Measurements from ENCODE around the gene LMNTD2.

LMNTD2 gene

GRCh38 chr11:550021-550745 lies 10.4 kb downstream of the LMNTD2 start:
- H3K4me3 ChIP-seq (ENCODE audit: severe bottlenecking): no peak overlapping the region
- no peaks in the 10 kb centered on the region for H3K36me3 ChIP-seq (ENCODE audit: low read depth)
- TF ChIP-seq, protein P1, sequence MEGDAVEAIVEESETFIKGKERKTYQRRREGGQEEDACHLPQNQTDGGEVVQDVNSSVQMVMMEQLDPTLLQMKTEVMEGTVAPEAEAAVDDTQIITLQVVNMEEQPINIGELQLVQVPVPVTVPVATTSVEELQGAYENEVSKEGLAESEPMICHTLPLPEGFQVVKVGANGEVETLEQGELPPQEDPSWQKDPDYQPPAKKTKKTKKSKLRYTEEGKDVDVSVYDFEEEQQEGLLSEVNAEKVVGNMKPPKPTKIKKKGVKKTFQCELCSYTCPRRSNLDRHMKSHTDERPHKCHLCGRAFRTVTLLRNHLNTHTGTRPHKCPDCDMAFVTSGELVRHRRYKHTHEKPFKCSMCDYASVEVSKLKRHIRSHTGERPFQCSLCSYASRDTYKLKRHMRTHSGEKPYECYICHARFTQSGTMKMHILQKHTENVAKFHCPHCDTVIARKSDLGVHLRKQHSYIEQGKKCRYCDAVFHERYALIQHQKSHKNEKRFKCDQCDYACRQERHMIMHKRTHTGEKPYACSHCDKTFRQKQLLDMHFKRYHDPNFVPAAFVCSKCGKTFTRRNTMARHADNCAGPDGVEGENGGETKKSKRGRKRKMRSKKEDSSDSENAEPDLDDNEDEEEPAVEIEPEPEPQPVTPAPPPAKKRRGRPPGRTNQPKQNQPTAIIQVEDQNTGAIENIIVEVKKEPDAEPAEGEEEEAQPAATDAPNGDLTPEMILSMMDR (IDR thresholded peaks at IDR 0.05; ENCODE audit: poor library complexity, severe bottlenecking): no peak
- H3K9me3 ChIP-seq (ENCODE audit: severe bottlenecking): no peaks in the 10 kb centered on the region
- H3K27ac ChIP-seq (ENCODE audit: poor library complexity, severe bottlenecking): no peak overlapping the region
- no peak for ATAC-seq (ENCODE audit: low read depth)
- DNase-seq (ENCODE audit: low spot score): no peak
- H3K27me3 ChIP-seq (ENCODE audit: insufficient read depth, poor library complexity, severe bottlenecking): peaks cover 1% of the 10 kb centered on the region
- H3K4me1 ChIP-seq (ENCODE audit: insufficient read depth, poor library complexity, severe bottlenecking): no peaks in the 10 kb centered on the region

DNA sequence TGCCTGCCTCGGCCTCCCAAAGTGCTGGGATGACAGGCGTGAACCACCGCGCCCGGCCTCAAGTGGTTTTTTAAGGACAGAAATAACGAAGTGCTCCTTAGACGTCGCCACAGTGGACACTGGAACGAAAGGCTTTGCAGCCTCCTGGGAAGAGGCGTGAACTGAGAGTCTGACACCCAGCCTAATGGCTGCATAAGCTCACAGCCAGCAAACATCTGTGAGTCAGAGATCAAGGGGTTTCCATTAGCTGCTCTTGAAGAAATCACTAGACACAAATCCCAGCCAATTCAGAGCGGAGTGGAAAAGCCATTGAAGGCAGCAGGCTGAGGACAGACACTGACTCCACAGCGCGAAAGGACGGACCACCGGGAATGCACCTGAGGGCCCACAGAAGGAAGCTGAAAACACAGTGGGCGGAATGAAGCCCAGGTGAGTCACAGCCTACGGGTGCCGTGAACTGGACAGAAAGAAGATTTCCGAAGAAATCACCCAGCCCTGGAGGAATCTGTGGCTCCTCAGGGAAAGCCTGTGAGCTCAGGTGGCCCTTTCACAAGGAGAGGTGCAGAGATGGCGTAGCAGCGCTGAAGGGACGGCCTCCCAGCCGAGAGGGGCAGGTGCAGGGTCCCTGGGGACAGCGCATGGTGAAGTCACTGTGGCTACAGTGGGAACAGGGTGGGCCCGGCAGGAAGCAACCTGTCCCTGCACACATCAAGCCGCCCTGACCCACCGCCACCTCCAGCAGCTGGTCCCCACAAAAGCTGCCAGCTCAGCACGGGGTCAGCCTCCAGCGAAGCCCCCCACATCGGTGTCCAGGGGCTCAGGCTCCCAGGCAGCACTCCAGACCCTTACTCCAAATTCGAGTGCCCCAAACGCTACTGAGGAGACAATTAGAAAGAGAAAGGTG lies 11.6 kb downstream of the LMNTD2 start:
- H3K27me3 ChIP-seq (ENCODE audit: insufficient read depth, poor library complexity, severe bottlenecking): no peaks in the 10 kb centered on the region
- DNase-seq (ENCODE audit: low spot score) (no peak), ATAC-seq (ENCODE audit: low read depth) (0 out of 3 replicates have a peak, but pooled peaks have one; percentile 16)
- no peak overlapping the region for H3K4me3 ChIP-seq (ENCODE audit: severe bottlenecking)
- no peaks in the 10 kb centered on the region for H3K36me3 ChIP-seq (ENCODE audit: low read depth)
- no peaks in the 10 kb centered on the region for H3K4me1 ChIP-seq (ENCODE audit: insufficient read depth, poor library complexity, severe bottlenecking)
- H3K9me3 ChIP-seq (ENCODE audit: severe bottlenecking): no peaks in the 10 kb centered on the region
- TF ChIP-seq, protein P1 (IDR thresholded peaks at IDR 0.05; ENCODE audit: poor library complexity, severe bottlenecking): no peak
- H3K27ac ChIP-seq (ENCODE audit: poor library complexity, severe bottlenecking): no peak overlapping the region

DNA sequence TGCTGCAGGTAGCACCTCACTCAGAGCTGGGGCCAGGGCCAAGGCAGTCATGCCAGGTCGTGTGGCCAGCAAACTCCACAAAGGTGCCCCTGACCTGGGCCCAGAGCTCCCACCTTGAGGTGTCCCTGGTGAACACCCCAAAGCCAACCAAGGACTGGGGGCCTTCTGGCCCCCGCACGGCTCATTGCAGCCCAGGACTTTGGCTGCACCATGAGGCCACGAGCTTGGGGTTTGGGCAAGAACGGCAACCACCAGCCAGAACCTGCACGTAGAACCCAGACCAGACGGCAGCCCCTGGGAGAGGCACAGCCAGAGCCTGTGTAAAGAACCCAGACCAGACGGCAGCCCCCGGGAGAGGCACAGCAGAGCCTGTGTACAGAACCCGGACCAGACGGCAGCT lies 15.4 kb downstream of the LMNTD2 start:
- Histone ChIP-seq H3K4me3 (ENCODE audit: severe bottlenecking) (no peak overlapping the region), H3K4me1 (ENCODE audit: insufficient read depth, poor library complexity, severe bottlenecking) (no peaks in the 10 kb centered on the region), H3K27me3 (ENCODE audit: insufficient read depth, poor library complexity, severe bottlenecking) (no peaks in the 10 kb centered on the region), H3K27ac (ENCODE audit: poor library complexity, severe bottlenecking) (no peak overlapping the region), H3K9me3 (ENCODE audit: severe bottlenecking) (no peaks in the 10 kb centered on the region), H3K36me3 (ENCODE audit: low read depth) (no peaks in the 10 kb centered on the region)
- ATAC-seq (ENCODE audit: low read depth) (no peak), DNase-seq (ENCODE audit: low spot score) (no peak)
- TF ChIP-seq, protein P1 (IDR thresholded peaks at IDR 0.05; ENCODE audit: poor library complexity, severe bottlenecking): no peak

- TF ChIP-seq, protein P1 (IDR thresholded peaks at IDR 0.05; ENCODE audit: poor library complexity, severe bottlenecking): no peak
- no peaks in the 10 kb centered on the region for H3K36me3 ChIP-seq (ENCODE audit: low read depth)
- H3K4me1 ChIP-seq (ENCODE audit: insufficient read depth, poor library complexity, severe bottlenecking): no peaks in the 10 kb centered on the region
- ATAC-seq (ENCODE audit: low read depth) (no peak), DNase-seq (ENCODE audit: low spot score) (no peak)
- H3K9me3 ChIP-seq (ENCODE audit: severe bottlenecking): no peaks in the 10 kb centered on the region
- no peak overlapping the region for H3K4me3 ChIP-seq (ENCODE audit: severe bottlenecking)
- H3K27ac ChIP-seq (ENCODE audit: poor library complexity, severe bottlenecking): no peak overlapping the region
- no peaks in the 10 kb centered on the region for H3K27me3 ChIP-seq (ENCODE audit: insufficient read depth, poor library complexity, severe bottlenecking)
Observed at GRCh38 chr11:544817-545166, 15.7 kb downstream of the LMNTD2 start.
